Diencephalon (tissue), 1 donor: ENCODE results near the gene DDR2. TPM values are rescaled to one million over a fixed set of nuclear protein-coding genes. Genes with fewer than 3 reads are reported as not detected.

Source experiments
- small RNA-seq: library from RNA; depleted of rRNA; stranded (forward); fragments of <200 nt; gene quantifications from one replicate; pipeline ENCODE3, GENCODE V24; 2014
- total RNA-seq: library from RNA; depleted of rRNA; stranded (reverse); fragments of >200 nt; gene quantifications from one replicate; pipeline ENCODE4 v1.2.3, GENCODE V29; 2014

The DDR2 gene
- 10.8 TPM for total RNA-seq

GRCh38 chr1:162632217-162632666 is at the start of gene DDR2:
DDR2 (plus strand) TSS chr1:162632464; CDS start chr1:162719064, 86,600 bp downstream.

GRCh38 chr1:162790303-162790984 is 158.2 kb downstream of the DDR2 start, which contains the start of gene HSD17B7:
HSD17B7 (plus strand) TSS chr1:162790702; CDS start chr1:162790801, 99 bp downstream.

Small RNA genes lying within 50 kb of the gene (small RNA-seq; reads per million reads assigned to genes)
- gene RN7SL861P, result not detected

Other genes with a start within 250 kb of the DDR2 start
- gene SH2D1B, start 220.3 kb upstream of the DDR2 start, total RNA-seq, result not detected
- 79.1 TPM for gene UHMK1, start 134.6 kb upstream of the DDR2 start, total RNA-seq
- 39.0 TPM for gene UAP1, start 70.7 kb upstream of the DDR2 start, total RNA-seq
- gene HSD17B7, start 158.2 kb downstream of the DDR2 start, total RNA-seq, result 25.8 TPM
- 1.2 TPM for gene CCDC190, start 228.7 kb downstream of the DDR2 start, total RNA-seq